Endothelial cell of umbilical vein (primary cell): Measurements from ENCODE around the gene MAG. TPM values are rescaled to one million over a fixed set of nuclear protein-coding genes. Genes with fewer than 3 reads are reported as not detected.

Experiments used
- BruUV-seq: library from RNA; stranded (reverse); fragments of 400-500 nt; replicated peaks from 2 replicates; lab custom pipeline; 2021; lab: Mats Ljungman, UMichigan
- CTCF ChIA-PET: fragments of 300-600, 350-600 bp; sonication (Branson Sonifier 250); formaldehyde crosslinking; loops from one replicate; lab custom pipeline; 2021; ENCODE audit warnings: antibody characterized with exemption, inconsistent platforms; lab: Charles Lee
- POLR2A ChIA-PET: fragments of 300-600, 350-600 bp; sonication (Branson Sonifier 250); formaldehyde crosslinking; loops from one replicate; lab custom pipeline; 2021; ENCODE audit warnings: antibody characterized with exemption, inconsistent platforms; lab: Charles Lee
- DNase-seq: peaks from one replicate; pipeline ENCODE4 v3.0.0-alpha.2; 2011; ENCODE audit warnings: low read depth, low spot score
- FAIRE-seq: peaks from 2 replicates; lab custom pipeline; 2011; peaks lifted over from hg19 to GRCh38; lab: Jason Lieb, UNC
- H2AFZ ChIP-seq: 2 replicates; pipeline ENCODE4 v1.6.0; 2012; ENCODE audit warnings: low read depth, low read length, control low read depth, inconsistent platforms
- H3K27ac ChIP-seq: 2 replicates; pipeline ENCODE4 v1.5.1; 2011; ENCODE audit warnings: low read depth, mild to moderate bottlenecking, control low read depth, low read length, moderate library complexity; ENCODE audit not compliant: insufficient read depth
- H3K27me3 ChIP-seq, 2 experiments: 2 replicates each; pipeline versions ENCODE4 v1.6.0 to v1.6.1; 2011; ENCODE audit warnings: low read length in 2 of 2, mixed read lengths in 1 of 2; ENCODE audit not compliant: control insufficient read depth in 2 of 2, insufficient read depth in 2 of 2
- H3K36me3 ChIP-seq, 2 experiments: 2 replicates in 1 of 2; 3 replicates in 1 of 2; pipeline ENCODE4 v1.5.1; 2011; ENCODE audit warnings: low read length in 2 of 2, mild to moderate bottlenecking in 1 of 2, moderate library complexity in 1 of 2; ENCODE audit not compliant: control insufficient read depth in 2 of 2, insufficient read depth in 2 of 2; ENCODE audit errors: extremely low read depth in 1 of 2
- H3K4me1 ChIP-seq: 3 replicates; pipeline ENCODE4 v1.5.1; 2011; ENCODE audit warnings: mild to moderate bottlenecking, low read length; ENCODE audit not compliant: control insufficient read depth, insufficient read depth; ENCODE audit errors: extremely low read depth
- H3K4me2 ChIP-seq: 2 replicates; pipeline ENCODE4 v1.6.1; 2011; ENCODE audit warnings: low read length, control low read depth, mixed read lengths; ENCODE audit not compliant: insufficient read depth
- H3K4me3 ChIP-seq, 3 experiments: fragments of 200-600 bp in 1 of 3; sonication (generic), shearing (Covaris generic) in 1 of 3; replicated peaks in 1 of 3; 2 replicates each; pipeline ENCODE4 v1.5.1; 2011 to 2016; ENCODE audit warnings: control low read depth in 3 of 3, low read length in 3 of 3, mild to moderate bottlenecking in 2 of 3, inconsistent platforms in 1 of 3, low read depth in 1 of 3, moderate library complexity in 1 of 3; ENCODE audit not compliant: insufficient read depth in 1 of 3
- H3K79me2 ChIP-seq: 2 replicates; pipeline ENCODE4 v1.6.0; 2012; ENCODE audit warnings: low read length, inconsistent platforms; ENCODE audit not compliant: control insufficient read depth, insufficient read depth
- H3K9ac ChIP-seq: replicated peaks from 2 replicates; pipeline ENCODE3; 2011; ENCODE audit warnings: low read length, control low read depth; ENCODE audit not compliant: insufficient read depth; ENCODE audit errors: extremely low read depth
- H3K9me1 ChIP-seq: replicated peaks from 3 replicates; pipeline ENCODE4 v1.6.0; 2011; ENCODE audit warnings: mild to moderate bottlenecking, low read length; ENCODE audit not compliant: control insufficient read depth, insufficient read depth; ENCODE audit errors: extremely low read depth
- H3K9me3 ChIP-seq: replicated peaks from 2 replicates; pipeline ENCODE4 v1.5.1; 2012; ENCODE audit warnings: low read length, inconsistent platforms; ENCODE audit not compliant: control insufficient read depth, insufficient read depth
- H4K20me1 ChIP-seq: replicated peaks from 2 replicates; pipeline ENCODE3; 2011; ENCODE audit warnings: mild to moderate bottlenecking, low read length; ENCODE audit not compliant: control insufficient read depth, insufficient read depth; ENCODE audit errors: extremely low read depth
- FOS ChIP-seq: IDR thresholded peaks from 2 replicates; pipeline ENCODE4 v1.6.1; 2011; ENCODE audit warnings: mild to moderate bottlenecking, low read length, moderate library complexity, borderline replicate concordance; ENCODE audit not compliant: insufficient read depth
- GATA2 ChIP-seq: IDR thresholded peaks from 2 replicates; pipeline ENCODE4 v1.7.0; 2011; ENCODE audit warnings: low read depth, mild to moderate bottlenecking, moderate library complexity, mixed read lengths, low read length; ENCODE audit not compliant: insufficient read length, insufficient read depth
- JUN ChIP-seq: IDR thresholded peaks from 2 replicates; pipeline ENCODE4 v1.6.1; 2011; ENCODE audit warnings: borderline replicate concordance, low read depth; ENCODE audit not compliant: insufficient read length, insufficient read depth
- POLR2AphosphoS5 ChIP-seq: IDR thresholded peaks from 2 replicates; pipeline ENCODE4 v1.6.1; 2012; ENCODE audit warnings: low read depth, mild to moderate bottlenecking, control low read depth, low read length, moderate library complexity; ENCODE audit not compliant: insufficient read depth
- dilution Hi-C: fragments of 300-500 bp; cut with MboI; formaldehyde crosslinking; loops from one replicate; pipeline ENCODE4 v1.15.0; 2019; ENCODE audit warnings: low sequenced_read_pairs; ENCODE audit not compliant: extremely low pct_ligation_motif_present
- intact Hi-C: fragments of 100-400 bp; cut with micrococcal nuclease; formaldehyde crosslinking; loops from one replicate; pipeline ENCODE4 v1.10.0; 2022
- polyA plus RNA-seq, 4 experiments: library from polyadenylated mRNA; depleted of rRNA in 3 of 4; stranded (reverse) in 3 of 4; unstranded in 1 of 4; fragments of >200 nt; gene quantifications; 2 replicates each; pipeline versions ENCODE4 v1.2.1 to v1.2.3, GENCODE V29; 2011 to 2012; ENCODE audit warnings: missing spikeins in 1 of 4
- total RNA-seq: library from RNA; stranded (reverse); gene quantifications from 2 replicates; pipeline ENCODE4 v1.2.3, GENCODE V29; 2021
- TF ChIP-seq, protein P1 (sequence below), 2 donors: IDR thresholded peaks; 1 replicate in 1 of 2; 2 replicates in 1 of 2; pipeline ENCODE4 v1.5.1; 2011; ENCODE audit warnings: low read length in 2 of 2, mild to moderate bottlenecking in 2 of 2, moderate library complexity in 2 of 2, control low read depth in 1 of 2, inconsistent platforms in 1 of 2, low read depth in 1 of 2; ENCODE audit not compliant: insufficient read depth in 1 of 2; ENCODE audit errors: extremely low read depth in 1 of 2
- TF ChIP-seq, protein P2 (sequence below): IDR thresholded peaks from 2 replicates; pipeline ENCODE4 v1.6.1; 2011; ENCODE audit not compliant: insufficient read depth, insufficient read length

The MAG gene
- total and polyA plus RNA-seq, 2 donors (not counting 3 experiments of a cell fraction or from before 2014, with no cell fraction given): not detected

DNA sequence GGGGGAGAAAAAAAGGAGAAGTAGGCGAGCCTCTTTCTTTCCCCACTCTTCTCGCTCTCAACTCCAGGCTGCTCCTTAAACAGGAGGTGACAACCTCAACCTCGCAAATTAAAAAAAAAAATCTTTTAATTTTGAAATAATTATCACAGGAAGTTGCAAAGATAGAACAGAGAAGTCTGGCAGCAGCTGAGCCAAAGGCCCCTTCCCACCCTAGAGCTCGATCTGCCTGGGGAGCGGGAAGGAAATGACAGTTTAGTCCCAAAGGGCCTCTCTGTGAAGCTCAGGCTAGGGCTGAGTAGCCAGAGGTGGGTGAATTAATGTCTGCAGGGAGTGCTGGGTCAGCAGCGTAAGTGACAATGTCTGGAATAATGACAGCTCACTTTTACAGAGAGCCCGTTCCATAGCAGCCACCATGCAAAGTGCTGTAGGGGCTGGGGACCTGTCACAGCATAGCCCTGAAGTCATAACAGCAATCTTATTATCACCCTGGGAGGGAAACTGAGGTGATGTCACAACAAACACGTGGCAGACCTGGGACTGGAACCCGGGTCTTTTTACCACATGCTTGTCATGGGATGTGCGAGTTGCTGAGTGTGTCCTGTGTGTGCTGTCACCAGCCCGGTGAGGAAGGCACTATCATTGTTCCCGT lies 28.2 kb downstream of the MAG start:
- FAIRE-seq (no peak), DNase-seq (no peak)
- dilution Hi-C loops: no loop called here
- Histone ChIP-seq H3K27me3 (peaks cover 1 to 8% of the 10 kb centered on the region in 2 experiments), H3K4me1 (peaks cover 5% of the 10 kb centered on the region), H2AFZ (no peak overlapping the region), H4K20me1 (no peaks in the 10 kb centered on the region), H3K36me3 (no peaks in the 10 kb centered on the region), H3K4me2 (no peak overlapping the region), H3K27ac (no peak overlapping the region), H3K4me3 (no peak overlapping the region), H3K9me1 (no peaks in the 10 kb centered on the region), H3K79me2 (no peaks in the 10 kb centered on the region), H3K9me3 (no peaks in the 10 kb centered on the region), H3K9ac (no peak overlapping the region)
- ChIA-PET POLR2A (no interaction called here), CTCF (interaction anchor here (0.6 to 2.3 kb wide), 2 partner anchors 33 to 253 kb away, joined by 5 to 9 read pairs; no protein-coding TSS in a partner anchor)
- intact Hi-C loops: no loop called here
- no TSS peak for BruUV-seq
- no peak for TF ChIP-seq FOS
- TF ChIP-seq JUN: no peak
- TF ChIP-seq, protein P1, sequence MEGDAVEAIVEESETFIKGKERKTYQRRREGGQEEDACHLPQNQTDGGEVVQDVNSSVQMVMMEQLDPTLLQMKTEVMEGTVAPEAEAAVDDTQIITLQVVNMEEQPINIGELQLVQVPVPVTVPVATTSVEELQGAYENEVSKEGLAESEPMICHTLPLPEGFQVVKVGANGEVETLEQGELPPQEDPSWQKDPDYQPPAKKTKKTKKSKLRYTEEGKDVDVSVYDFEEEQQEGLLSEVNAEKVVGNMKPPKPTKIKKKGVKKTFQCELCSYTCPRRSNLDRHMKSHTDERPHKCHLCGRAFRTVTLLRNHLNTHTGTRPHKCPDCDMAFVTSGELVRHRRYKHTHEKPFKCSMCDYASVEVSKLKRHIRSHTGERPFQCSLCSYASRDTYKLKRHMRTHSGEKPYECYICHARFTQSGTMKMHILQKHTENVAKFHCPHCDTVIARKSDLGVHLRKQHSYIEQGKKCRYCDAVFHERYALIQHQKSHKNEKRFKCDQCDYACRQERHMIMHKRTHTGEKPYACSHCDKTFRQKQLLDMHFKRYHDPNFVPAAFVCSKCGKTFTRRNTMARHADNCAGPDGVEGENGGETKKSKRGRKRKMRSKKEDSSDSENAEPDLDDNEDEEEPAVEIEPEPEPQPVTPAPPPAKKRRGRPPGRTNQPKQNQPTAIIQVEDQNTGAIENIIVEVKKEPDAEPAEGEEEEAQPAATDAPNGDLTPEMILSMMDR (IDR thresholded peaks at IDR 0.05; ENCODE audit: extremely low read depth in 1 of 2, insufficient read depth in 1 of 2, low read depth in 1 of 2, low read length in 2 of 2): no peak
- no peak for TF ChIP-seq GATA2
- TF ChIP-seq POLR2AphosphoS5: no peak
- TF ChIP-seq, protein P2, sequence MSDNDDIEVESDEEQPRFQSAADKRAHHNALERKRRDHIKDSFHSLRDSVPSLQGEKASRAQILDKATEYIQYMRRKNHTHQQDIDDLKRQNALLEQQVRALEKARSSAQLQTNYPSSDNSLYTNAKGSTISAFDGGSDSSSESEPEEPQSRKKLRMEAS: no peak
